HepG2 (cell line): Measurements from ENCODE around the gene CTU2.

Source experiments
- FOSL2 ChIP-seq: sonication (generic); formaldehyde crosslinking; IDR thresholded peaks from 2 replicates; pipeline ENCODE4 v1.4.0; 2020; ENCODE audit warnings: missing genetic modification reagents
- HDAC2 ChIP-seq: sonication (generic); formaldehyde crosslinking; IDR thresholded peaks from 2 replicates; pipeline ENCODE4 v1.4.0; 2020; ENCODE audit warnings: missing genetic modification reagents
- POLR2A ChIP-seq, 2 experiments: IDR thresholded peaks; 2 replicates each; pipeline ENCODE4 v1.6.1; 2011; ENCODE audit warnings: low read depth in 2 of 2, low read length in 2 of 2, mild to moderate bottlenecking in 1 of 2, moderate library complexity in 1 of 2; ENCODE audit not compliant: insufficient read depth in 1 of 2
- RFX3 ChIP-seq: IDR thresholded peaks from 2 replicates; pipeline ENCODE4 v1.6.1; 2016; ENCODE audit warnings: missing biosample characterization, missing genetic modification reagents
- ZNF18 ChIP-seq: sonication (generic); formaldehyde crosslinking; IDR thresholded peaks from 2 replicates; pipeline ENCODE4 v1.8.0; 2022; ENCODE audit warnings: mild to moderate bottlenecking, missing genetic modification reagents; ENCODE audit not compliant: insufficient replicate concordance
- ZNF496 ChIP-seq: sonication (generic); formaldehyde crosslinking; IDR thresholded peaks from 2 replicates; pipeline ENCODE4 v1.8.1; 2023; ENCODE audit warnings: mild to moderate bottlenecking, moderate library complexity, missing genetic modification reagents; ENCODE audit not compliant: insufficient replicate concordance
- TF ChIP-seq, protein P1 (sequence below): sonication (generic); formaldehyde crosslinking; IDR thresholded peaks from 2 replicates; pipeline ENCODE4 v1.5.1; 2020; ENCODE audit warnings: mild to moderate bottlenecking, missing genetic modification reagents, moderate library complexity

DNA sequence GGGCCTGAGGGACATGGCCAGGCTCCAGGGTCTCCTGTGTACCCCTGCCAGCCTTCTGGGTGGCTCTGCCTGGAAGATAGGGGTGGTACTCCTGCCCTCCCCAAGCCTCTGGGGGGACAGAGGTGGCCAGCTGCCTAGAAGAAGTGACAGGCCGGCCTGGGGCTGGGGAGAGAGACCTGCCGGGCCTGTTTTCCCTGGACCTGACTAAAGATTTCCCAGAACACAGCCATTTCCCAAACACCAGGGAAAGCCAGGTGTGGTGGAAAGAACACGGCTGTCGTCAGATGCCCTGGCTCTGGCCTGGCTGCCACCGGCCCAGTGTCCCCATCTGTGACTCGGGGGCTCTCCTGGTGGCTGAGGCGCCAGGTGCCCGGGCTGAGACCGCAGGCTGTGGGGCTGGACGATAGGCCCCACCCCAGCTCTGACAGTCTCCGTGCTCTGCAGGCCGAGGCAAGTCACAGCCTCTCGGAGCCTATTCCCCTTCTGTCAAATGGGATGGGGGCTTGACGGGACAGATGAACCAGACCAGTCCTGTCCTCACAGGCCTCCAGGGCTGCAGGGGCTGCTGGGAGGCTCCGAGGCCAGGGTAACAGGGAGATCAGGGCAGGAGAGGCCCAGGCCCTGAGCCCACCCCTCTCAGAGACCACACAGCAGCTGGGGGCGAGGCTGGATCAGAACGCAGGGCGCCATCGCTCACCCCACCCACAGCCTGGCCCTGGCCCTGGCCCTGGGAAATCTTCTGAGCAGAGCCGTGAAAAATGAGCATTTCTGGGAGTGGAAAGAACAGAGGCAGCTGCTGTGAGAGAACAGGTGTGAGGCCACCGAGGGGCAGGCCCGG is 33.1 kb downstream of the CTU2 start:
- TF ChIP-seq, protein P1, sequence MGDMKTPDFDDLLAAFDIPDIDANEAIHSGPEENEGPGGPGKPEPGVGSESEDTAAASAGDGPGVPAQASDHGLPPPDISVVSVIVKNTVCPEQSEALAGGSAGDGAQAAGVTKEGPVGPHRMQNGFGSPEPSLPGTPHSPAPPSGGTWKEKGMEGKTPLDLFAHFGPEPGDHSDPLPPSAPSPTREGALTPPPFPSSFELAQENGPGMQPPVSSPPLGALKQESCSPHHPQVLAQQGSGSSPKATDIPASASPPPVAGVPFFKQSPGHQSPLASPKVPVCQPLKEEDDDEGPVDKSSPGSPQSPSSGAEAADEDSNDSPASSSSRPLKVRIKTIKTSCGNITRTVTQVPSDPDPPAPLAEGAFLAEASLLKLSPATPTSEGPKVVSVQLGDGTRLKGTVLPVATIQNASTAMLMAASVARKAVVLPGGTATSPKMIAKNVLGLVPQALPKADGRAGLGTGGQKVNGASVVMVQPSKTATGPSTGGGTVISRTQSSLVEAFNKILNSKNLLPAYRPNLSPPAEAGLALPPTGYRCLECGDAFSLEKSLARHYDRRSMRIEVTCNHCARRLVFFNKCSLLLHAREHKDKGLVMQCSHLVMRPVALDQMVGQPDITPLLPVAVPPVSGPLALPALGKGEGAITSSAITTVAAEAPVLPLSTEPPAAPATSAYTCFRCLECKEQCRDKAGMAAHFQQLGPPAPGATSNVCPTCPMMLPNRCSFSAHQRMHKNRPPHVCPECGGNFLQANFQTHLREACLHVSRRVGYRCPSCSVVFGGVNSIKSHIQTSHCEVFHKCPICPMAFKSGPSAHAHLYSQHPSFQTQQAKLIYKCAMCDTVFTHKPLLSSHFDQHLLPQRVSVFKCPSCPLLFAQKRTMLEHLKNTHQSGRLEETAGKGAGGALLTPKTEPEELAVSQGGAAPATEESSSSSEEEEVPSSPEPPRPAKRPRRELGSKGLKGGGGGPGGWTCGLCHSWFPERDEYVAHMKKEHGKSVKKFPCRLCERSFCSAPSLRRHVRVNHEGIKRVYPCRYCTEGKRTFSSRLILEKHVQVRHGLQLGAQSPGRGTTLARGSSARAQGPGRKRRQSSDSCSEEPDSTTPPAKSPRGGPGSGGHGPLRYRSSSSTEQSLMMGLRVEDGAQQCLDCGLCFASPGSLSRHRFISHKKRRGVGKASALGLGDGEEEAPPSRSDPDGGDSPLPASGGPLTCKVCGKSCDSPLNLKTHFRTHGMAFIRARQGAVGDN (CRISPR knock-in tag), result no peak
- TF ChIP-seq ZNF496 (CRISPR knock-in tag) (no peak), POLR2A (IDR thresholded peaks at IDR 0.05; ENCODE audit: insufficient read depth in 1 of 2, low read depth in 2 of 2, low read length in 2 of 2) (no peak), FOSL2 (no peak), ZNF18 (no peak), HDAC2 (CRISPR knock-in tag) (no peak), RFX3 (CRISPR knock-in tag) (no peak)
